GM23338 (cell line): ENCODE results near the gene AKR7A3. TPM values are rescaled to one million over a fixed set of nuclear protein-coding genes. Genes with fewer than 3 reads are reported as not detected.
"Not testable (repeated sequence)": the region's sequence is repeated elsewhere in the genome, so short reads cannot be mapped to it uniquely, and the experiment has no call there.

Source experiments
- ATAC-seq: fragments of 200-7000 bp; cut with Tn5 transposase; 3 replicates; pipeline ENCODE4 v1.9.1; 2020
- DNase-seq: peaks from one replicate; pipeline ENCODE4 v3.0.0-alpha.2; 2015; ENCODE audit warnings: low spot score
- H2AFZ ChIP-seq: fragments of 200-600 bp; sonication (generic); 2 replicates; pipeline ENCODE4 v1.8.0; 2016; ENCODE audit warnings: antibody characterized with exemption, mild to moderate bottlenecking, moderate library complexity
- H3F3A ChIP-seq: fragments of 200-600 bp; sonication (generic); replicated peaks from 2 replicates; pipeline ENCODE4 v1.8.0; 2017; ENCODE audit warnings: antibody characterized with exemption, mixed run types, low read depth
- H3K27ac ChIP-seq: fragments of 200-600 bp; sonication (generic); 2 replicates; pipeline ENCODE4 v1.6.1; 2016; ENCODE audit warnings: low read depth
- H3K27me3 ChIP-seq: fragments of 200-600 bp; sonication (generic); 2 replicates; pipeline ENCODE4 v1.8.0; 2016; ENCODE audit warnings: mild to moderate bottlenecking, mixed run types, moderate library complexity; ENCODE audit not compliant: insufficient read depth
- H3K36me3 ChIP-seq: fragments of 200-600 bp; sonication (generic); 2 replicates; pipeline ENCODE4 v1.8.0; 2016; ENCODE audit warnings: mild to moderate bottlenecking; ENCODE audit not compliant: insufficient read depth
- H3K4me1 ChIP-seq: fragments of 200-600 bp; sonication (generic); 2 replicates; pipeline ENCODE4 v1.8.0; 2016; ENCODE audit warnings: mild to moderate bottlenecking, moderate library complexity; ENCODE audit not compliant: insufficient read depth
- H3K4me2 ChIP-seq: fragments of 200-600 bp; sonication (generic); 2 replicates; pipeline ENCODE4 v1.7.1; 2017; ENCODE audit warnings: mixed run types
- H3K4me3 ChIP-seq: fragments of 200-600 bp; sonication (generic); 2 replicates; pipeline ENCODE4 v1.6.1; 2016; ENCODE audit warnings: mixed run types
- H3K79me2 ChIP-seq: fragments of 200-600 bp; sonication (generic); replicated peaks from 2 replicates; pipeline ENCODE4 v1.8.0; 2017; ENCODE audit warnings: mild to moderate bottlenecking; ENCODE audit not compliant: insufficient read depth
- H3K9me2 ChIP-seq: fragments of 200-600 bp; sonication (generic); 2 replicates; pipeline ENCODE4 v1.8.0; 2017; ENCODE audit not compliant: insufficient read depth
- H4K20me1 ChIP-seq: fragments of 200-600 bp; sonication (generic); replicated peaks from 2 replicates; pipeline ENCODE4 v1.8.0; 2017; ENCODE audit warnings: mild to moderate bottlenecking; ENCODE audit not compliant: insufficient read depth
- H3K27ac Mint-ChIP-seq: 2 replicates; pipeline ENCODE4 v1.8.0; 2020; ENCODE audit warnings: inconsistent platforms, mild to moderate bottlenecking, moderate library complexity, mixed read lengths
- H3K27me3 Mint-ChIP-seq: 3 replicates; pipeline ENCODE4 v1.8.0; 2022; ENCODE audit warnings: low read depth, mild to moderate bottlenecking, moderate library complexity, mixed read lengths, inconsistent platforms; ENCODE audit not compliant: insufficient read depth, poor library complexity
- H3K36me3 Mint-ChIP-seq: 3 replicates; pipeline ENCODE4 v1.8.0; 2021; ENCODE audit warnings: low read depth, mild to moderate bottlenecking, inconsistent platforms, moderate library complexity, mixed read lengths
- H3K4me1 Mint-ChIP-seq: 3 replicates; pipeline ENCODE4 v1.8.0; 2020; ENCODE audit warnings: mild to moderate bottlenecking, inconsistent platforms, mixed read lengths
- H3K4me3 Mint-ChIP-seq: 3 replicates; pipeline ENCODE4 v1.8.0; 2021; ENCODE audit warnings: moderate library complexity, mild to moderate bottlenecking, inconsistent platforms, mixed read lengths
- H3K9me3 Mint-ChIP-seq: 3 replicates; pipeline ENCODE4 v1.8.0; 2020; ENCODE audit warnings: moderate library complexity, mild to moderate bottlenecking, inconsistent platforms, mixed read lengths
- CREB1 ChIP-seq: fragments of 250-450 bp; sonication (Bioruptor Pico); IDR thresholded peaks from 2 replicates; pipeline ENCODE4 v1.5.0; 2020; ENCODE audit warnings: low read depth, mild to moderate bottlenecking, moderate library complexity
- EZH2 ChIP-seq: fragments of 200-600 bp; sonication (generic); IDR thresholded peaks from one replicate; pipeline ENCODE4 v1.8.0; 2017; ENCODE audit warnings: antibody characterized with exemption, mild to moderate bottlenecking, low read depth; ENCODE audit not compliant: unreplicated experiment
- EZH2phosphoT487 ChIP-seq: fragments of 200-600 bp; sonication (generic); IDR thresholded peaks from one replicate; pipeline ENCODE4 v1.8.1; 2018; ENCODE audit warnings: antibody characterized with exemption; ENCODE audit not compliant: unreplicated experiment
- ZNF114 ChIP-seq: fragments of 250-450 bp; sonication (Bioruptor Pico); IDR thresholded peaks from 2 replicates; pipeline ENCODE4 v1.5.0; 2020; ENCODE audit warnings: mild to moderate bottlenecking, moderate library complexity
- ZNF331 ChIP-seq: fragments of 250-450 bp; sonication (Bioruptor Pico); IDR thresholded peaks from 2 replicates; pipeline ENCODE4 v1.5.0; 2020; ENCODE audit warnings: low read depth, mild to moderate bottlenecking, moderate library complexity
- polyA plus RNA-seq: library from polyadenylated mRNA; unstranded; fragments of >200 nt; fragmentation: Nextera tagmentation; extraction: Ambion mirVana; gene quantifications from 2 replicates; pipeline ENCODE4 v1.2.1, GENCODE V29; 2016
- total RNA-seq: library from RNA; depleted of rRNA; stranded (reverse); fragments of >200 nt; shearing (Covaris generic); gene quantifications from 2 replicates; pipeline ENCODE4 v1.2.3, GENCODE V29; 2014
- TF ChIP-seq, protein P1 (sequence below): fragments of 250-450 bp; sonication (Bioruptor Pico); IDR thresholded peaks from 2 replicates; pipeline ENCODE4 v1.5.0; 2020; ENCODE audit warnings: mild to moderate bottlenecking, moderate library complexity
- TF ChIP-seq, protein P2 (sequence below): IDR thresholded peaks from one replicate; pipeline ENCODE4 v1.6.1; 2018; ENCODE audit warnings: antibody characterized with exemption; ENCODE audit not compliant: unreplicated experiment

AKR7A3 gene
- total and polyA plus RNA-seq, 2 experiments from 2014 or later: 0.14 to 0.86 TPM

DNA sequence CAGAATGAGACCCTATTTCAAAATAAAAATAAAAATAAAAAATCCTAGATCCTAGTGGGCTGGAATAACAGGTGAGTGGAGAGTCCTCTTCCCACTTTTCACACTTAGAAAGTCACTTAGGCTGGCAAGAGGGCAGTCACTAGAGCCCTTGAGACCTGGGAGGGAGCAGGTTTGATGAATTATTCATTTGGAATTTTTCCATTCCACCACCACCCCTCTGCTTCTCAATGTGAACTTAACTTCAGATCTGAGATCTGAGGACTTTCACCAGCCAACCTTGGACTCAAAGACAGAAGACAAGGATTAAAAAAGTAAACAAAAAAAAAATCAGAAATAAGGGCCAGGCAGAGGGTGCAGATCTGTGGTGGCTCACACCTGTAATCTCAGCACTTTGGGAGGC, 16.5 kb downstream of the AKR7A3 start (continued):
- TF ChIP-seq, protein P1, sequence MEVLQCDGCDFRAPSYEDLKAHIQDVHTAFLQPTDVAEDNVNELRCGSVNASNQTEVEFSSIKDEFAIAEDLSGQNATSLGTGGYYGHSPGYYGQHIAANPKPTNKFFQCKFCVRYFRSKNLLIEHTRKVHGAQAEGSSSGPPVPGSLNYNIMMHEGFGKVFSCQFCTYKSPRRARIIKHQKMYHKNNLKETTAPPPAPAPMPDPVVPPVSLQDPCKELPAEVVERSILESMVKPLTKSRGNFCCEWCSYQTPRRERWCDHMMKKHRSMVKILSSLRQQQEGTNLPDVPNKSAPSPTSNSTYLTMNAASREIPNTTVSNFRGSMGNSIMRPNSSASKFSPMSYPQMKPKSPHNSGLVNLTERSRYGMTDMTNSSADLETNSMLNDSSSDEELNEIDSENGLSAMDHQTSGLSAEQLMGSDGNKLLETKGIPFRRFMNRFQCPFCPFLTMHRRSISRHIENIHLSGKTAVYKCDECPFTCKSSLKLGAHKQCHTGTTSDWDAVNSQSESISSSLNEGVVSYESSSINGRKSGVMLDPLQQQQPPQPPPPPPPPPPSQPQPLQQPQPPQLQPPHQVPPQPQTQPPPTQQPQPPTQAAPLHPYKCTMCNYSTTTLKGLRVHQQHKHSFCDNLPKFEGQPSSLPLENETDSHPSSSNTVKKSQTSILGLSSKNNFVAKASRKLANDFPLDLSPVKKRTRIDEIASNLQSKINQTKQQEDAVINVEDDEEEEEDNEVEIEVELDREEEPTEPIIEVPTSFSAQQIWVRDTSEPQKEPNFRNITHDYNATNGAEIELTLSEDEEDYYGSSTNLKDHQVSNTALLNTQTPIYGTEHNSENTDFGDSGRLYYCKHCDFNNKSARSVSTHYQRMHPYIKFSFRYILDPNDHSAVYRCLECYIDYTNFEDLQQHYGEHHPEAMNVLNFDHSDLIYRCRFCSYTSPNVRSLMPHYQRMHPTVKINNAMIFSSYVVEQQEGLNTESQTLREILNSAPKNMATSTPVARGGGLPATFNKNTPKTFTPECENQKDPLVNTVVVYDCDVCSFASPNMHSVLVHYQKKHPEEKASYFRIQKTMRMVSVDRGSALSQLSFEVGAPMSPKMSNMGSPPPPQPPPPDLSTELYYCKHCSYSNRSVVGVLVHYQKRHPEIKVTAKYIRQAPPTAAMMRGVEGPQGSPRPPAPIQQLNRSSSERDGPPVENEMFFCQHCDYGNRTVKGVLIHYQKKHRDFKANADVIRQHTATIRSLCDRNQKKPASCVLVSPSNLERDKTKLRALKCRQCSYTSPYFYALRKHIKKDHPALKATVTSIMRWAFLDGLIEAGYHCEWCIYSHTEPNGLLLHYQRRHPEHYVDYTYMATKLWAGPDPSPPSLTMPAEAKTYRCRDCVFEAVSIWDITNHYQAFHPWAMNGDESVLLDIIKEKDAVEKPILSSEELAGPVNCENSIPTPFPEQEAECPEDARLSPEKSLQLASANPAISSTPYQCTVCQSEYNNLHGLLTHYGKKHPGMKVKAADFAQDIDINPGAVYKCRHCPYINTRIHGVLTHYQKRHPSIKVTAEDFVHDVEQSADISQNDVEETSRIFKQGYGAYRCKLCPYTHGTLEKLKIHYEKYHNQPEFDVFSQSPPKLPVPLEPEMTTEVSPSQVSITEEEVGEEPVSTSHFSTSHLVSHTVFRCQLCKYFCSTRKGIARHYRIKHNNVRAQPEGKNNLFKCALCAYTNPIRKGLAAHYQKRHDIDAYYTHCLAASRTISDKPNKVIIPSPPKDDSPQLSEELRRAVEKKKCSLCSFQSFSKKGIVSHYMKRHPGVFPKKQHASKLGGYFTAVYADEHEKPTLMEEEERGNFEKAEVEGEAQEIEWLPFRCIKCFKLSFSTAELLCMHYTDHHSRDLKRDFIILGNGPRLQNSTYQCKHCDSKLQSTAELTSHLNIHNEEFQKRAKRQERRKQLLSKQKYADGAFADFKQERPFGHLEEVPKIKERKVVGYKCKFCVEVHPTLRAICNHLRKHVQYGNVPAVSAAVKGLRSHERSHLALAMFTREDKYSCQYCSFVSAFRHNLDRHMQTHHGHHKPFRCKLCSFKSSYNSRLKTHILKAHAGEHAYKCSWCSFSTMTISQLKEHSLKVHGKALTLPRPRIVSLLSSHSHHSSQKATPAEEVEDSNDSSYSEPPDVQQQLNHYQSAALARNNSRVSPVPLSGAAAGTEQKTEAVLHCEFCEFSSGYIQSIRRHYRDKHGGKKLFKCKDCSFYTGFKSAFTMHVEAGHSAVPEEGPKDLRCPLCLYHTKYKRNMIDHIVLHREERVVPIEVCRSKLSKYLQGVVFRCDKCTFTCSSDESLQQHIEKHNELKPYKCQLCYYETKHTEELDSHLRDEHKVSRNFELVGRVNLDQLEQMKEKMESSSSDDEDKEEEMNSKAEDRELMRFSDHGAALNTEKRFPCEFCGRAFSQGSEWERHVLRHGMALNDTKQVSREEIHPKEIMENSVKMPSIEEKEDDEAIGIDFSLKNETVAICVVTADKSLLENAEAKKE (CRISPR knock-in tag): no peak
- TF ChIP-seq EZH2 (no peak), ZNF114 (CRISPR knock-in tag) (no peak), EZH2phosphoT487 (no peak), ZNF331 (CRISPR knock-in tag) (no peak), CREB1 (no peak)
- TF ChIP-seq, protein P2, sequence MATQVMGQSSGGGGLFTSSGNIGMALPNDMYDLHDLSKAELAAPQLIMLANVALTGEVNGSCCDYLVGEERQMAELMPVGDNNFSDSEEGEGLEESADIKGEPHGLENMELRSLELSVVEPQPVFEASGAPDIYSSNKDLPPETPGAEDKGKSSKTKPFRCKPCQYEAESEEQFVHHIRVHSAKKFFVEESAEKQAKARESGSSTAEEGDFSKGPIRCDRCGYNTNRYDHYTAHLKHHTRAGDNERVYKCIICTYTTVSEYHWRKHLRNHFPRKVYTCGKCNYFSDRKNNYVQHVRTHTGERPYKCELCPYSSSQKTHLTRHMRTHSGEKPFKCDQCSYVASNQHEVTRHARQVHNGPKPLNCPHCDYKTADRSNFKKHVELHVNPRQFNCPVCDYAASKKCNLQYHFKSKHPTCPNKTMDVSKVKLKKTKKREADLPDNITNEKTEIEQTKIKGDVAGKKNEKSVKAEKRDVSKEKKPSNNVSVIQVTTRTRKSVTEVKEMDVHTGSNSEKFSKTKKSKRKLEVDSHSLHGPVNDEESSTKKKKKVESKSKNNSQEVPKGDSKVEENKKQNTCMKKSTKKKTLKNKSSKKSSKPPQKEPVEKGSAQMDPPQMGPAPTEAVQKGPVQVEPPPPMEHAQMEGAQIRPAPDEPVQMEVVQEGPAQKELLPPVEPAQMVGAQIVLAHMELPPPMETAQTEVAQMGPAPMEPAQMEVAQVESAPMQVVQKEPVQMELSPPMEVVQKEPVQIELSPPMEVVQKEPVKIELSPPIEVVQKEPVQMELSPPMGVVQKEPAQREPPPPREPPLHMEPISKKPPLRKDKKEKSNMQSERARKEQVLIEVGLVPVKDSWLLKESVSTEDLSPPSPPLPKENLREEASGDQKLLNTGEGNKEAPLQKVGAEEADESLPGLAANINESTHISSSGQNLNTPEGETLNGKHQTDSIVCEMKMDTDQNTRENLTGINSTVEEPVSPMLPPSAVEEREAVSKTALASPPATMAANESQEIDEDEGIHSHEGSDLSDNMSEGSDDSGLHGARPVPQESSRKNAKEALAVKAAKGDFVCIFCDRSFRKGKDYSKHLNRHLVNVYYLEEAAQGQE: no peak

DNA sequence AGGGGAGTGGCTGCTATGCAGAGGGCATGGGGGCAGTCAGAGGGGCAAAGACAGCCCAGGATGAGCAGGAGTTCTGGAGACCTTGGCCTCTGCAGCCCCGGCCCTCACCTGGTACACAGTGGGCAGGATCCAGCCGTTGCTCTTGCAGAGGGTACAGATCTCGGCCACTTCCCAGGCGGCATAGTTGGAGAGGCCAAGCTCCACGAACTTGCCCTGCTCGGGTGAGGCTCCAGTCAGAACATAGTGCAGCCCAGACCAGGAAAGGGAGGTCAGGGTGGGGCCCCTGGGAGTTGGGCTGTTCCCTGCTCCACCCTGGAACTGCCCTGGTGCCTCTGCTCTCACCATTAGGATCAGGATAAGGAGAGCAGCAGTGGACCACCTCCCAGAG, 18.2 kb downstream of the AKR7A3 start:
- H3K36me3 Mint-ChIP-seq, H3K4me3 Mint-ChIP-seq, H3K27ac Mint-ChIP-seq, H3F3A ChIP-seq, DNase-seq, H3K27ac ChIP-seq, H3K9me2 ChIP-seq, ATAC-seq, H3K79me2 ChIP-seq, H3K4me1 ChIP-seq, H3K4me3 ChIP-seq, H3K36me3 ChIP-seq, H4K20me1 ChIP-seq, H3K9me3 Mint-ChIP-seq, H2AFZ ChIP-seq, H3K4me1 Mint-ChIP-seq, H3K4me2 ChIP-seq: not testable (repeated sequence)
- H3K27me3 Mint-ChIP-seq: peaks cover 31% of the 10 kb centered on the region
- peaks cover 29% of the 10 kb centered on the region for H3K27me3 ChIP-seq

DNA sequence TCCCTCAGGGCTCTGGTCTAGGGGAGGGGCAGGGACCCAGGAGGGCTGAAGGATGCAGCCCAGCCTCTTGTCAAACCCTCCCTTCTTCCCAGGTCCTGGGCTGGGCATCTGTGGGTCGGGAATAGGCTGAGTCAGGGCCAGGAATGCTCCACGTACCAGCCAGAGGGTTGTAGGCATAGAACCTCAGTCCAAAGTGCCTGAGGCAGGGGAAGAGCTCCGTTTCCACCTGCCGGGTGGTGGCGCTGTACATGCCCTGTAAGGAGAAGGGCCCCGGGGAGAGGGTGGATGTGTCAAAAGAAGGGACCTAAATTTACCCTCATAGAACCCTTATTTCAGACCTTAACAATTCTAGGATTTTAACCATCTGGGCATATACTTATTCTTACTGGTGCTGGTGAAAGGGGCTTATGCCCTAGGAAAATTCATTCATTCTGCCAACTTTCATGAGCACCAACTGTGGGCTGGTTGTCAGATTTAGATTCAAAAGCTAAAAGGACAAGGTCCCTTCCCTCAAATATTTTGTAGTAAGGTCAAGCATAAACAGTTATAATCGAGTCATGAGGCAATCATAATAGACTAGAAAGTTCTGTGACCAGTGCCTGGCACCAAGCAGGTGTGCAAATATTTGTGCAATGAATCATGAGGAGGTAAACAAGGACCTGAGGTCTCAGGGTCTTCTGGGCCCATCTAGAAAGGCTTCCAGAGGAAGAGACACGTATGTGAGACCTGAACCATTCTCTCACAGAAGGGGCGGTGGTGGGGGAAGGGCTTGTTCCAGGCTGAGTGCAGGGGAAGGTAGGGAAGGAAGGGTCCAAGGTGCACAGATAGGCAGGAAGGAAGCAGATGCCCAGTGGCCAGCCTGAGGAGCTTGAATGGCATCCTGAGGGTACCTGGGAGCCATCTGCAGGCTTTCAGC, 18.9 kb downstream of the AKR7A3 start:
- not testable (repeated sequence) for H3K9me2 ChIP-seq, H3F3A ChIP-seq, ATAC-seq, DNase-seq, H3K4me1 Mint-ChIP-seq, H3K36me3 ChIP-seq, H3K9me3 Mint-ChIP-seq, H3K27ac Mint-ChIP-seq, H3K4me3 ChIP-seq, H3K4me3 Mint-ChIP-seq, H2AFZ ChIP-seq, H3K27ac ChIP-seq, H3K4me1 ChIP-seq, H3K4me2 ChIP-seq, H4K20me1 ChIP-seq, H3K36me3 Mint-ChIP-seq, H3K79me2 ChIP-seq
- H3K27me3 ChIP-seq: peaks cover 22% of the 10 kb centered on the region
- peaks cover 25% of the 10 kb centered on the region for H3K27me3 Mint-ChIP-seq
